Neural progenitor cell (in vitro differentiated cells): ENCODE data around the gene KRTAP2-1. TPM values are rescaled to one million over a fixed set of nuclear protein-coding genes. Genes with fewer than 3 reads are reported as not detected.
"Not testable (repeated sequence)": the region's sequence is repeated elsewhere in the genome, so short reads cannot be mapped to it uniquely, and the experiment has no call there.

Source experiments
- DNase-seq: peaks from one replicate; pipeline ENCODE4 v3.0.0-alpha.2; 2016; ENCODE audit warnings: low spot score
- H2AFZ ChIP-seq: fragments of 200-600 bp; sonication (generic); replicated peaks from 2 replicates; pipeline ENCODE4 v1.6.1; 2016; ENCODE audit warnings: antibody characterized with exemption
- H3F3A ChIP-seq: fragments of 200-600 bp; sonication (generic); 2 replicates; pipeline ENCODE4 v1.6.1; 2016; ENCODE audit warnings: antibody characterized with exemption, low read depth
- H3K27ac ChIP-seq: fragments of 200-600 bp; sonication (generic); 2 replicates; pipeline ENCODE4 v1.5.1; 2016; ENCODE audit warnings: mild to moderate bottlenecking
- H3K27me3 ChIP-seq: fragments of 200-600 bp; sonication (generic); 2 replicates; pipeline ENCODE4 v1.6.1; 2016; ENCODE audit warnings: mild to moderate bottlenecking, moderate library complexity
- H3K36me3 ChIP-seq: fragments of 200-600 bp; sonication (generic); 2 replicates; pipeline ENCODE4 v1.5.1; 2016
- H3K4me1 ChIP-seq: fragments of 200-600 bp; sonication (generic); 2 replicates; pipeline ENCODE4 v1.6.1; 2016; ENCODE audit warnings: mixed run types
- H3K4me2 ChIP-seq: fragments of 200-600 bp; sonication (generic); 2 replicates; pipeline ENCODE4 v1.6.1; 2016
- H3K4me3 ChIP-seq: fragments of 200-600 bp; sonication (generic); 2 replicates; pipeline ENCODE4 v1.5.1; 2016
- H3K79me2 ChIP-seq: fragments of 200-600 bp; sonication (generic); 2 replicates; pipeline ENCODE4 v1.6.1; 2016; ENCODE audit warnings: low read depth
- H3K9ac ChIP-seq: fragments of 200-600 bp; sonication (generic); 2 replicates; pipeline ENCODE4 v1.6.1; 2016
- H3K9me3 ChIP-seq: fragments of 200-600 bp; sonication (generic); 2 replicates; pipeline ENCODE4 v1.5.1; 2016; ENCODE audit warnings: low read depth
- H4K20me1 ChIP-seq: fragments of 200-600 bp; sonication (generic); 2 replicates; pipeline ENCODE4 v1.6.1; 2016; ENCODE audit warnings: low read depth
- H3K27ac Mint-ChIP-seq: 3 replicates; pipeline ENCODE4 v1.8.0; 2021; ENCODE audit warnings: mixed read lengths
- H3K27me3 Mint-ChIP-seq: 2 replicates; pipeline ENCODE4 v1.8.0; 2022; ENCODE audit warnings: low read depth, mild to moderate bottlenecking, inconsistent platforms, moderate library complexity, mixed read lengths; ENCODE audit not compliant: insufficient read depth
- H3K36me3 Mint-ChIP-seq: 3 replicates; pipeline ENCODE4 v1.8.0; 2021; ENCODE audit warnings: mixed read lengths
- H3K4me1 Mint-ChIP-seq: 3 replicates; pipeline ENCODE4 v1.8.0; 2021; ENCODE audit warnings: mixed read lengths
- H3K4me3 Mint-ChIP-seq: 3 replicates; pipeline ENCODE4 v1.8.0; 2021; ENCODE audit warnings: mild to moderate bottlenecking, moderate library complexity, mixed read lengths
- H3K9me3 Mint-ChIP-seq: 3 replicates; pipeline ENCODE4 v1.8.0; 2020; ENCODE audit warnings: mixed read lengths
- EZH2 ChIP-seq: fragments of 200-600 bp; sonication (generic); IDR thresholded peaks from 2 replicates; pipeline ENCODE4 v1.6.1; 2017; ENCODE audit warnings: antibody characterized with exemption, mild to moderate bottlenecking, moderate library complexity
- EZH2phosphoT487 ChIP-seq: fragments of 200-600 bp; sonication (generic); IDR thresholded peaks from 2 replicates; pipeline ENCODE4 v1.6.1; 2017; ENCODE audit warnings: antibody characterized with exemption
- total RNA-seq: library from RNA; depleted of rRNA; stranded (reverse); fragments of >200 nt; gene quantifications from 2 replicates; pipeline ENCODE4 v1.2.3, GENCODE V29; 2015; ENCODE audit warnings: low replicate concordance
- TF ChIP-seq, protein P1 (sequence below): fragments of 200-600 bp; sonication (generic); IDR thresholded peaks from 2 replicates; pipeline ENCODE4 v1.5.1; 2017; ENCODE audit warnings: antibody characterized with exemption, mild to moderate bottlenecking

The KRTAP2-1 gene
- total RNA-seq, 1 donor from 2014 or later, result not detected

DNA sequence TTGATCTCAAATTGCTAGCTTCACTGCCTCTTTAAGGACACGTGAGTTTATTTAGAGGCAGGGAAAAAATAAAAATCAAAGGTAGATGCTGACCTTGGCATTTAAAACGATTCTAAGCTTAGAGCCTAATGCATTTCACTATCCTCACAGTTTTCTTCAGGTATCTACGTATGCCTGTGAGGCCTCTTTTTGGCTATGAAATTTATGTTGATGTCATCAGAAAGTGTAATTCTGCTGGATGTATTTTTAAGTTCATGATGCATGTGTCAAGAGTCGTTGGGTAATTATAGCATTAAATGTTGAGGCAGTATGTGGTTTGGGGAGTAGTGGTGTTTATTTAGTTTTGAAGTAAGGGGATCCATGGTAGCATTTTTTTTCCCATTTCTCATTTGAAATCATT is 43.2 kb downstream of the KRTAP2-1 start:
- Histone ChIP-seq H2AFZ (no peak overlapping the region), H3K79me2 (no peaks in the 10 kb centered on the region), H3K27ac (no peak overlapping the region), H4K20me1 (no peaks in the 10 kb centered on the region), H3K27me3 (no peaks in the 10 kb centered on the region), H3K36me3 (no peaks in the 10 kb centered on the region), H3K9me3 (no peaks in the 10 kb centered on the region), H3F3A (no peaks in the 10 kb centered on the region), H3K4me1 (peaks cover 11% of the 10 kb centered on the region), H3K9ac (no peak overlapping the region), H3K4me3 (no peak overlapping the region), H3K4me2 (no peak overlapping the region)
- H3K9me3 Mint-ChIP-seq, result no peaks in the 10 kb centered on the region
- H3K27ac Mint-ChIP-seq, result no peak overlapping the region
- no peaks in the 10 kb centered on the region for H3K27me3 Mint-ChIP-seq
- TF ChIP-seq EZH2phosphoT487 (no peak), EZH2 (no peak)
- TF ChIP-seq, protein P1, sequence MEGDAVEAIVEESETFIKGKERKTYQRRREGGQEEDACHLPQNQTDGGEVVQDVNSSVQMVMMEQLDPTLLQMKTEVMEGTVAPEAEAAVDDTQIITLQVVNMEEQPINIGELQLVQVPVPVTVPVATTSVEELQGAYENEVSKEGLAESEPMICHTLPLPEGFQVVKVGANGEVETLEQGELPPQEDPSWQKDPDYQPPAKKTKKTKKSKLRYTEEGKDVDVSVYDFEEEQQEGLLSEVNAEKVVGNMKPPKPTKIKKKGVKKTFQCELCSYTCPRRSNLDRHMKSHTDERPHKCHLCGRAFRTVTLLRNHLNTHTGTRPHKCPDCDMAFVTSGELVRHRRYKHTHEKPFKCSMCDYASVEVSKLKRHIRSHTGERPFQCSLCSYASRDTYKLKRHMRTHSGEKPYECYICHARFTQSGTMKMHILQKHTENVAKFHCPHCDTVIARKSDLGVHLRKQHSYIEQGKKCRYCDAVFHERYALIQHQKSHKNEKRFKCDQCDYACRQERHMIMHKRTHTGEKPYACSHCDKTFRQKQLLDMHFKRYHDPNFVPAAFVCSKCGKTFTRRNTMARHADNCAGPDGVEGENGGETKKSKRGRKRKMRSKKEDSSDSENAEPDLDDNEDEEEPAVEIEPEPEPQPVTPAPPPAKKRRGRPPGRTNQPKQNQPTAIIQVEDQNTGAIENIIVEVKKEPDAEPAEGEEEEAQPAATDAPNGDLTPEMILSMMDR, result no peak
- DNase-seq, result no peak
- peaks cover 6% of the 10 kb centered on the region for H3K4me1 Mint-ChIP-seq
- H3K4me3 Mint-ChIP-seq, result no peak overlapping the region
- no peaks in the 10 kb centered on the region for H3K36me3 Mint-ChIP-seq

DNA sequence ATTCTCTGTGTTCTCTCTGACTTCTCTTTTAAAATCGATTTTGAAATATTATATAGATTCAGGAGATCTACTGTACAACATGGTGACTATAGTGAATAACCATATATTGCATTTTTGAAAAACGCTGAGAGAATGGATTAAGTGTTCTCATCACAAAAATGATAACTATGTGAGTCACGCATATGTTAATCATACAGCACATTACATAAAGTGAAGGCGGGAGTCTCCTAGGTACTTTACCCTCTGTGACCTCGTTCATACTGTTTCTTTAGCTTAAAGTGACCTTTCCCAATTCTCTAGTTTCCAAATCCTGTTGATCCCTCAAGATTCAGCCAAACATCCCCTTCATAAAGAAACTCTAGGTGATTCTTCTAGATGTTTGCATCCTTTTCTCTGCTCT is 44.3 kb downstream of the KRTAP2-1 start:
- Mint-ChIP-seq H3K4me3 (no peak overlapping the region), H3K9me3 (no peaks in the 10 kb centered on the region), H3K27me3 (no peaks in the 10 kb centered on the region), H3K27ac (no peak overlapping the region), H3K36me3 (no peaks in the 10 kb centered on the region), H3K4me1 (peaks cover 6% of the 10 kb centered on the region)
- no peak overlapping the region for H3K4me3 ChIP-seq
- TF ChIP-seq, protein P1, result no peak
- TF ChIP-seq EZH2 (no peak), EZH2phosphoT487 (no peak)
- no peaks in the 10 kb centered on the region for H3K36me3 ChIP-seq
- no peak overlapping the region for H3K4me2 ChIP-seq
- H4K20me1 ChIP-seq, result no peaks in the 10 kb centered on the region
- H3K9me3 ChIP-seq, result no peaks in the 10 kb centered on the region
- DNase-seq, result no peak
- no peaks in the 10 kb centered on the region for H3K27me3 ChIP-seq
- H3K27ac ChIP-seq, result no peak overlapping the region
- H2AFZ ChIP-seq, result peak overlapping the region; percentile 31
- H3K9ac ChIP-seq, result no peak overlapping the region
- H3K79me2 ChIP-seq, result no peaks in the 10 kb centered on the region
- peaks cover 4% of the 10 kb centered on the region for H3K4me1 ChIP-seq
- no peaks in the 10 kb centered on the region for H3F3A ChIP-seq

DNA sequence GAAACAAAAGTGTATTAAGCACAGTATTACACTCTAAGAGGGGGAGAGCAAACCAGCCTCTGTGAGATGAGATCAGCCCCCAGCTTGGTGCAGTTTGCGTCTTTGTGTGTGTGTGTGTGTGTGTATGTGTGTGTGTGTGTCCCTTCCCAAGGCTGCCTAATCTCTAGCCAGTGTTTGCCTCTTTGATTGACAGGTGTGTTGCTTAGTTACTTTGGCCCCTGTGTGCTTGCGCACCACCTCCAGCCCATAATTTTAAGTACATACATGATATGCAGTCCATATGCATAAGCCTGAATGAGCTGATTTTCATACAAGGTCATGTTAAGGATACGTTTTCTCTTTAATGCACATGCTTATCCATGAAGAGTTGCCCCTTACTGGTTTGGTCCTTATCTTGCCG is 45.3 kb downstream of the KRTAP2-1 start:
- DNase-seq, result no peak
- no peaks in the 10 kb centered on the region for H3K27me3 ChIP-seq
- H3K9ac ChIP-seq, result no peak overlapping the region
- no peak overlapping the region for H3K4me3 Mint-ChIP-seq
- no peaks in the 10 kb centered on the region for H3K79me2 ChIP-seq
- no peak overlapping the region for H3K27ac Mint-ChIP-seq
- no peaks in the 10 kb centered on the region for H4K20me1 ChIP-seq
- H3K4me3 ChIP-seq, result no peak overlapping the region
- no peaks in the 10 kb centered on the region for H3K9me3 Mint-ChIP-seq
- no peaks in the 10 kb centered on the region for H3K27me3 Mint-ChIP-seq
- H3F3A ChIP-seq, result no peaks in the 10 kb centered on the region
- no peak overlapping the region for H3K27ac ChIP-seq
- H3K9me3 ChIP-seq, result no peaks in the 10 kb centered on the region
- H3K4me2 ChIP-seq, result no peak overlapping the region
- no peaks in the 10 kb centered on the region for H3K36me3 ChIP-seq
- no peak overlapping the region for H2AFZ ChIP-seq
- peaks cover 6% of the 10 kb centered on the region for H3K4me1 Mint-ChIP-seq
- TF ChIP-seq EZH2phosphoT487 (no peak), EZH2 (no peak)
- TF ChIP-seq, protein P1, result no peak
- H3K36me3 Mint-ChIP-seq, result no peaks in the 10 kb centered on the region
- peaks cover 4% of the 10 kb centered on the region for H3K4me1 ChIP-seq

DNA sequence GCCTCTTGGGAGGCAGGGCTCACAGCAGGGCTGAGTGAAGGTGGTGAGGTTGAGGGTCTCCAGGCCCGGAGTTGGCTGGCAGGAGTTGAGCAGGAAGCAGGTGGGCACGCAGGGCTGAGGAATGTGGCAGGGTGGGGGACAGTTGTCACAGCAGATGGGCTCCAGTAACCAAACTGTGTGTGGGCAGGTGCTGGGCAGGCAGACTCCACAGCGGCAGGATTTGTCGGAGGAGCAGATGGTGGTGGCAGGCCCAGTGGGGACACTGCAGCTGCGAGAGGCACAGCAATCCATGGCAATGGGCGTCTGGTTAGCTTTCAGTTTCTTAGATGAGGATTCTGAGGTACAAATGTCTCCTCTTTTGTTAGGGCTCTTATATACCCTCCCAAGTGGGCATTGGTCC is 47.6 kb downstream of the KRTAP2-1 start, which contains the start of gene KRTAP3-2:
TSS of gene KRTAP3-2 (minus strand) at position 344 of the 400 bp plus-strand sequence. CDS start at position 291, 53 bp downstream.
- H3K4me3 Mint-ChIP-seq, H3K36me3 Mint-ChIP-seq: not testable (repeated sequence)

More for the DNA sequence above, 47.6 kb downstream of the KRTAP2-1 start, which contains the start of gene KRTAP3-2:
- H3K4me1 ChIP-seq, H3K27me3 ChIP-seq, H3K27me3 Mint-ChIP-seq, DNase-seq, H3F3A ChIP-seq, H3K9ac ChIP-seq, H3K9me3 ChIP-seq, H3K4me3 ChIP-seq, H4K20me1 ChIP-seq, H3K4me1 Mint-ChIP-seq, H2AFZ ChIP-seq, H3K9me3 Mint-ChIP-seq, H3K79me2 ChIP-seq, H3K4me2 ChIP-seq, H3K27ac Mint-ChIP-seq, H3K27ac ChIP-seq, H3K36me3 ChIP-seq: not testable (repeated sequence)
